Neural cell (in vitro differentiated cells): Measurements from ENCODE around the gene MYO1F.

Source experiments
- EZH2 ChIP-seq: fragments of 200-600, 300-800 bp; shearing (Covaris generic), sonication (generic); IDR thresholded peaks from 2 replicates; pipeline ENCODE4 v1.6.1; 2014; ENCODE audit warnings: antibody characterized with exemption, low read length, borderline replicate concordance, mild to moderate bottlenecking; ENCODE audit not compliant: insufficient read depth, poor library complexity, severe bottlenecking
- POLR2AphosphoS5 ChIP-seq: IDR thresholded peaks from 2 replicates; pipeline ENCODE4 v1.6.1; 2012

DNA sequence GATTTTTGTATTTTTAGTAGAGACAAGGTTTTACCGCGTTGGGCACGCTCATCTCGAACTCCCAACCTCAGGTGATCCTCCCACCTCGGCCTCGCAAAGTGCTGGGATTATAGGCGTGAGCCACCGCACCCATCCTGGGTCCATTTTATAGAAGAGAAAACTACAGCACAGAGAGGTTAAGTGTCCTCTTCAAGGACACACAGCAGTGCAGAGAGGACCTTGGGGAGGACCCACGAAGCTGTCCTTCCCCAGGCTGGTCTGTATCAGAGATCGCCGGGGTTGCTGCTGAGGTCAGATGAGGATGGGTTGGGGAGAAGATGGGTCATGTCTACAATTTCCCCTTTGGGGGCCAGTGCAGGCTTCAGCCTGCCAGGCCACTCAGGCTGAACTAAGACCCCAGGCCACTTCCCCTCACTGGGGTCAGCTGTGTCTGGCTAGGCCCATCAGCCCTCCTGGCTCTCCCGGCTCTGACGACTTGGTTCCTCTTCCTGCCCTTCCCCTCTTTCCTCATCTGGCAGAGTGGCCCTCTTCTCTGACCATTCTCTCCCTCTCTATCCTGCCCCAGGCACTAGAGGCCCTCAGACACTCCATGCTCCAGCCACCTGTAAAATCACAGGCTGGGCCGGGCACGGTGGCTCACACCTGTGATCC lies 9.6 kb downstream of the MYO1F start:
- TF ChIP-seq POLR2AphosphoS5 (no peak), EZH2 (no peak)
